ENCODE results near the gene AVPR2.

The AVPR2 gene

GRCh38 chrX:153910446-153910845 is 6.0 kb downstream of the AVPR2 start:
- in situ Hi-C loops (cut with MboI; ENCODE audit: low sequenced_read_pairs, unreplicated experiment), result no loop called here
- DNase-seq (ENCODE audit: low spot score), result no peak
- TF ChIP-seq CTCF (IDR thresholded peaks at IDR 0.05; ENCODE audit: borderline replicate concordance, control extremely low read depth, extremely low read depth, insufficient read depth, missing control alignments), result no peak

GRCh38 chrX:153911798-153912197 is 7.3 kb downstream of the AVPR2 start:
- no peak for DNase-seq (ENCODE audit: low spot score)
- TF ChIP-seq CTCF (IDR thresholded peaks at IDR 0.05; ENCODE audit: borderline replicate concordance, control extremely low read depth, extremely low read depth, insufficient read depth, missing control alignments), result no peak
- in situ Hi-C loops (cut with MboI; ENCODE audit: low sequenced_read_pairs, unreplicated experiment), result no loop called here

- no peak for DNase-seq (ENCODE audit: low spot score)
- no peak for TF ChIP-seq CTCF (IDR thresholded peaks at IDR 0.05; ENCODE audit: borderline replicate concordance, control extremely low read depth, extremely low read depth, insufficient read depth, missing control alignments)
- in situ Hi-C loops (cut with MboI; ENCODE audit: low sequenced_read_pairs, unreplicated experiment), result no loop called here
These were observed 8.7 kb downstream of the AVPR2 start for GRCh38 chrX:153913211-153913610.

- in situ Hi-C loops (cut with MboI; ENCODE audit: low sequenced_read_pairs, unreplicated experiment), result no loop called here
- TF ChIP-seq CTCF (IDR thresholded peaks at IDR 0.05; ENCODE audit: borderline replicate concordance, control extremely low read depth, extremely low read depth, insufficient read depth, missing control alignments), result no peak
- no peak for DNase-seq (ENCODE audit: low spot score)
These were observed 9.2 kb downstream of the AVPR2 start for GRCh38 chrX:153913701-153914100.

- in situ Hi-C loops (cut with MboI; ENCODE audit: low sequenced_read_pairs, unreplicated experiment), result no loop called here
- no peak for TF ChIP-seq CTCF (IDR thresholded peaks at IDR 0.05; ENCODE audit: borderline replicate concordance, control extremely low read depth, extremely low read depth, insufficient read depth, missing control alignments)
- DNase-seq (ENCODE audit: low spot score), result no peak
These were observed 13.4 kb downstream of the AVPR2 start for GRCh38 chrX:153917869-153918268.

- TF ChIP-seq CTCF (IDR thresholded peaks at IDR 0.05; ENCODE audit: borderline replicate concordance, control extremely low read depth, extremely low read depth, insufficient read depth, missing control alignments), result no peak
- in situ Hi-C loops (cut with MboI; ENCODE audit: low sequenced_read_pairs, unreplicated experiment), result no loop called here
- DNase-seq (ENCODE audit: low spot score), result no peak
These were observed 14.8 kb downstream of the AVPR2 start for GRCh38 chrX:153919281-153919680.

GRCh38 chrX:153920546-153920945 is 16.1 kb downstream of the AVPR2 start:
- no peak for TF ChIP-seq CTCF (IDR thresholded peaks at IDR 0.05; ENCODE audit: borderline replicate concordance, control extremely low read depth, extremely low read depth, insufficient read depth, missing control alignments)
- DNase-seq (ENCODE audit: low spot score), result no peak
- in situ Hi-C loops (cut with MboI; ENCODE audit: low sequenced_read_pairs, unreplicated experiment), result no loop called here
